NOMO-1 (cell line): ENCODE data around the gene LRFN2.

Experiments
- DNase-seq, 2 experiments: peaks; one replicate each; lab custom pipeline; 2025; ENCODE audit not compliant: unreplicated experiment in 2 of 2; lab: John Stamatoyannopoulos, UW

LRFN2 gene

GRCh38 chr6:40440053-40440452 is 147.1 kb downstream of the LRFN2 start:
- DNase-seq = peak; percentile 71 to 90

GRCh38 chr6:40439026-40439800 is 148.0 kb downstream of the LRFN2 start:
- DNase-seq = no peak

- DNase-seq = no peak
These were observed 148.8 kb downstream of the LRFN2 start for GRCh38 chr6:40438246-40438887.

- no peak for DNase-seq
These were observed 149.5 kb downstream of the LRFN2 start for GRCh38 chr6:40437631-40438030.

- peak; percentile 56 to 88 for DNase-seq
These were observed 150.2 kb downstream of the LRFN2 start for GRCh38 chr6:40436685-40437604.

GRCh38 chr6:40432982-40433381 is 154.2 kb downstream of the LRFN2 start:
- no peak for DNase-seq

GRCh38 chr6:40431706-40432105 is 155.5 kb downstream of the LRFN2 start:
- DNase-seq = no peak

GRCh38 chr6:40427196-40427595 is 160.0 kb downstream of the LRFN2 start:
- no peak for DNase-seq

- no peak for DNase-seq
These were observed 160.7 kb downstream of the LRFN2 start for GRCh38 chr6:40426346-40427066.

- no peak for DNase-seq
These were observed 161.8 kb downstream of the LRFN2 start for GRCh38 chr6:40425192-40425919.

- DNase-seq = no peak
These were observed 165.1 kb downstream of the LRFN2 start for GRCh38 chr6:40422046-40422445.

GRCh38 chr6:40419946-40420728 is 167.0 kb downstream of the LRFN2 start:
- DNase-seq = no peak

- DNase-seq = no peak
These were observed 167.8 kb downstream of the LRFN2 start for GRCh38 chr6:40419377-40419776.

GRCh38 chr6:40417031-40417430 is 170.1 kb downstream of the LRFN2 start:
- DNase-seq = no peak

GRCh38 chr6:40414617-40415016 is 172.5 kb downstream of the LRFN2 start:
- no peak for DNase-seq

- no peak for DNase-seq
These were observed 173.9 kb downstream of the LRFN2 start for GRCh38 chr6:40413239-40413638.

GRCh38 chr6:40411881-40412280 is 175.3 kb downstream of the LRFN2 start:
- no peak for DNase-seq

- no peak for DNase-seq
These were observed 176.3 kb downstream of the LRFN2 start for GRCh38 chr6:40410821-40411220.

- no peak for DNase-seq
These were observed 177.3 kb downstream of the LRFN2 start for GRCh38 chr6:40409716-40410397.
